ENCODE data around the gene NGLY1. TPM values are rescaled to one million over a fixed set of nuclear protein-coding genes. Genes with fewer than 3 reads are reported as not detected.

Gene NGLY1
- total and polyA plus RNA-seq, 2 of the 8 experiments (the other 6 are each of a cell fraction or from before 2014, with no cell fraction given) = 3.1 to 24.8 TPM

GRCh38 chr3:25692341-25692740 lies 90.9 kb downstream of the NGLY1 start:
- no peak overlapping the region for H2BK15ac ChIP-seq (ENCODE audit: low read length)
- DNase-seq (ENCODE audit: low read depth in 1 of 2, low spot score in 2 of 2) = no peak
- H4K91ac ChIP-seq (replicated peaks; ENCODE audit: insufficient read length, low read length) = no peak overlapping the region
- 83% methylated on average over 1 of the region's 1 CpG; no CpG with 5 or more reads in 1 of the 2 experiments for WGBS, 2 experiments (ENCODE audit: extremely low coverage in 1 of 2, insufficient coverage in 1 of 2, insufficient read length in 1 of 2, insufficient replicate concordance in 2 of 2, low coverage in 1 of 2, low lambda C conversion rate in 2 of 2, missing lambda C conversion rate in 1 of 2)
- no peak overlapping the region for H3K4me2 ChIP-seq (ENCODE audit: insufficient read depth in 1 of 2, low read depth in 2 of 2, low read length in 2 of 2)
- H2BK120ac ChIP-seq (replicated peaks; ENCODE audit: low read depth, low read length) = no peak overlapping the region
- H2AFZ ChIP-seq (ENCODE audit: low read length) = no peak overlapping the region
- ChIA-PET CTCF (ENCODE audit: partially characterized antibody) (interaction anchor here (1.0 kb wide), 1 partner anchor 9 kb away, joined by 3 read pairs; no protein-coding TSS in a partner anchor), POLR2A (ENCODE audit: partially characterized antibody) (no interaction called here)
- H4K8ac ChIP-seq (ENCODE audit: extremely low read depth, insufficient read depth, low read length) = no peak overlapping the region
- H3K18ac ChIP-seq (ENCODE audit: extremely low read depth, low read length) = no peak overlapping the region
- no peak overlapping the region for H2BK12ac ChIP-seq (ENCODE audit: low read depth, low read length)
- no peak overlapping the region for H3K23ac ChIP-seq (ENCODE audit: insufficient read length)
- H3K27ac ChIP-seq (ENCODE audit: low read depth, low read length) = no peak overlapping the region
- H3K4ac ChIP-seq (replicated peaks; ENCODE audit: insufficient read length, low read depth, low read length) = no peak overlapping the region
- H3K79me1 ChIP-seq (ENCODE audit: low read depth, low read length) = no peaks in the 10 kb centered on the region
- H3K56ac ChIP-seq (replicated peaks; ENCODE audit: insufficient read length, low read depth, low read length) = no peak overlapping the region
- no peak overlapping the region for H4K5ac ChIP-seq (ENCODE audit: insufficient read length, low read depth, low read length)
- no peaks in the 10 kb centered on the region for H3K4me1 ChIP-seq (replicated peaks in 1 of 4; ENCODE audit: control insufficient read depth in 3 of 4, insufficient read depth in 4 of 4, low read length in 3 of 4)
- no peak overlapping the region for H3K4me3 ChIP-seq (ENCODE audit: extremely low read depth in 1 of 4, insufficient read depth in 2 of 4, low read depth in 3 of 4, low read length in 4 of 4)
- H2BK20ac ChIP-seq (ENCODE audit: low read length) = no peak overlapping the region
- no peaks in the 10 kb centered on the region for H3K9me3 ChIP-seq (ENCODE audit: insufficient read depth in 2 of 2, low read depth in 1 of 2, low read length in 1 of 2)
- no peaks in the 10 kb centered on the region for H4K20me1 ChIP-seq (replicated peaks in 1 of 2; ENCODE audit: control insufficient read depth in 1 of 2, insufficient read depth in 2 of 2, low read length in 2 of 2)
- H3K14ac ChIP-seq (ENCODE audit: insufficient read length) = no peak overlapping the region
- H3K27me3 ChIP-seq (replicated peaks in 1 of 4; ENCODE audit: control insufficient read depth in 3 of 4, extremely low read depth in 1 of 4, insufficient read depth in 3 of 4, low read length in 3 of 4) = no peaks in the 10 kb centered on the region
- H3K36me3 ChIP-seq (ENCODE audit: control insufficient read depth in 2 of 4, insufficient read depth in 4 of 4, low read length in 3 of 4) = no peaks in the 10 kb centered on the region
- no peak overlapping the region for H3K9ac ChIP-seq (replicated peaks in 1 of 4; ENCODE audit: extremely low read depth in 1 of 4, low read depth in 3 of 4, low read length in 3 of 4)
- no peak overlapping the region for H2AK5ac ChIP-seq (ENCODE audit: low read depth, low read length)
- no peaks in the 10 kb centered on the region for H3K79me2 ChIP-seq (ENCODE audit: control insufficient read depth in 1 of 2, insufficient read depth in 2 of 2, low read length in 2 of 2)
- H3K23me2 ChIP-seq (ENCODE audit: low read depth, low read length) = no peaks in the 10 kb centered on the region
- FAIRE-seq = no peak
- H2BK5ac ChIP-seq (ENCODE audit: low read depth, low read length) = no peak overlapping the region
- TF ChIP-seq KDM1A (IDR thresholded peaks at IDR 0.05; ENCODE audit: borderline replicate concordance, low read length) (no peak), MAX (IDR thresholded peaks at IDR 0.05) (no peak), POU5F1 (IDR thresholded peaks at IDR 0.05; ENCODE audit: low read depth, low read length) (no peak), RNF2 (IDR thresholded peaks at IDR 0.05; ENCODE audit: borderline replicate concordance, low read depth, low read length, missing control alignments, poor library complexity, severe bottlenecking) (no peak), CTCF (IDR thresholded peaks at IDR 0.05; ENCODE audit: control extremely low read depth in 1 of 3, insufficient read depth in 1 of 3, low read depth in 1 of 3, low read length in 3 of 3) (no peak), SIX5 (IDR thresholded peaks at IDR 0.05; ENCODE audit: low read depth, low read length) (no peak), SP4 (IDR thresholded peaks at IDR 0.05; ENCODE audit: low read length) (no peak), CBX5 (IDR thresholded peaks at IDR 0.05; ENCODE audit: low read depth, low read length) (no peak), TEAD4 (IDR thresholded peaks at IDR 0.05; ENCODE audit: low read depth, low read length) (no peak), SP1 (IDR thresholded peaks at IDR 0.05; ENCODE audit: low read depth, low read length) (no peak)
